ENCODE results near the gene MICU1. TPM values are rescaled to one million over a fixed set of nuclear protein-coding genes. Genes with fewer than 3 reads are reported as not detected.

The MICU1 gene
- total RNA-seq, 1 experiment from 2014 or later, result 46.9 TPM

DNA sequence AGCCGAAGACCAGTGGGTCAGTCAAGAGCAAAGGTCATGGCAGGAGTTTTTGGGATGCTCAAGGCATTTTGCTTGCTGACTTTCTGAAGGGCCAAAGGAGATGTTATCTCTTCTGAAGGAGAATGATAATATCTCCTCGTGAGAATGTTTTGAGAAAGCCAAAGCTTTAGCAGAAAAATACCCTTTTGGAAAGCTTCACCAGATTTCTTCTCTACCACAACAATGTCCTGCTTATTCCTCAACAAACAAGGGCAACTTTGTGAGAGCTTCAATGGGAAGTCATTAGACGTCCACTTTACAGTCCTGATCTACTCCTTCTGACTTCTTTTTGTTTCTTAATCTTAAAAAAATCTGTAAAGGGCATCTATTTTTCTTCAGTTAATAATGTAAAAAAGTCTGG, 138.4 kb downstream of the MICU1 start:
- Histone ChIP-seq H3K9me3 (ENCODE audit: control insufficient read depth, insufficient read depth, low read depth, low read length) (no peaks in the 10 kb centered on the region), H3K36me3 (ENCODE audit: control insufficient read depth, insufficient read depth, low read length) (no peaks in the 10 kb centered on the region), H3K4me1 (ENCODE audit: control insufficient read depth, insufficient read depth, low read length) (no peaks in the 10 kb centered on the region), H3K27ac (ENCODE audit: low read length) (no peak overlapping the region), H3K27me3 (ENCODE audit: control insufficient read depth, insufficient read depth, low read length) (no peaks in the 10 kb centered on the region), H3K4me3 (ENCODE audit: low read depth in 2 of 2, low read length in 2 of 2) (no peak overlapping the region)
- CTCF ChIA-PET, result no interaction called here
- DNase-seq (ENCODE audit: low read depth, low spot score) (no peak), ATAC-seq (no peak)
- TF ChIP-seq POLR2AphosphoS5 (IDR thresholded peaks at IDR 0.05; ENCODE audit: low read depth, low read length) (no peak), TCF7L2 (IDR thresholded peaks at IDR 0.05; ENCODE audit: low read depth, low read length) (no peak), SIN3A (IDR thresholded peaks at IDR 0.05; ENCODE audit: borderline replicate concordance, insufficient read depth, low read depth, low read length) (no peak)
- TF ChIP-seq, protein P1, sequence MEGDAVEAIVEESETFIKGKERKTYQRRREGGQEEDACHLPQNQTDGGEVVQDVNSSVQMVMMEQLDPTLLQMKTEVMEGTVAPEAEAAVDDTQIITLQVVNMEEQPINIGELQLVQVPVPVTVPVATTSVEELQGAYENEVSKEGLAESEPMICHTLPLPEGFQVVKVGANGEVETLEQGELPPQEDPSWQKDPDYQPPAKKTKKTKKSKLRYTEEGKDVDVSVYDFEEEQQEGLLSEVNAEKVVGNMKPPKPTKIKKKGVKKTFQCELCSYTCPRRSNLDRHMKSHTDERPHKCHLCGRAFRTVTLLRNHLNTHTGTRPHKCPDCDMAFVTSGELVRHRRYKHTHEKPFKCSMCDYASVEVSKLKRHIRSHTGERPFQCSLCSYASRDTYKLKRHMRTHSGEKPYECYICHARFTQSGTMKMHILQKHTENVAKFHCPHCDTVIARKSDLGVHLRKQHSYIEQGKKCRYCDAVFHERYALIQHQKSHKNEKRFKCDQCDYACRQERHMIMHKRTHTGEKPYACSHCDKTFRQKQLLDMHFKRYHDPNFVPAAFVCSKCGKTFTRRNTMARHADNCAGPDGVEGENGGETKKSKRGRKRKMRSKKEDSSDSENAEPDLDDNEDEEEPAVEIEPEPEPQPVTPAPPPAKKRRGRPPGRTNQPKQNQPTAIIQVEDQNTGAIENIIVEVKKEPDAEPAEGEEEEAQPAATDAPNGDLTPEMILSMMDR (IDR thresholded peaks at IDR 0.05), result no peak
- TF ChIP-seq, protein P2, sequence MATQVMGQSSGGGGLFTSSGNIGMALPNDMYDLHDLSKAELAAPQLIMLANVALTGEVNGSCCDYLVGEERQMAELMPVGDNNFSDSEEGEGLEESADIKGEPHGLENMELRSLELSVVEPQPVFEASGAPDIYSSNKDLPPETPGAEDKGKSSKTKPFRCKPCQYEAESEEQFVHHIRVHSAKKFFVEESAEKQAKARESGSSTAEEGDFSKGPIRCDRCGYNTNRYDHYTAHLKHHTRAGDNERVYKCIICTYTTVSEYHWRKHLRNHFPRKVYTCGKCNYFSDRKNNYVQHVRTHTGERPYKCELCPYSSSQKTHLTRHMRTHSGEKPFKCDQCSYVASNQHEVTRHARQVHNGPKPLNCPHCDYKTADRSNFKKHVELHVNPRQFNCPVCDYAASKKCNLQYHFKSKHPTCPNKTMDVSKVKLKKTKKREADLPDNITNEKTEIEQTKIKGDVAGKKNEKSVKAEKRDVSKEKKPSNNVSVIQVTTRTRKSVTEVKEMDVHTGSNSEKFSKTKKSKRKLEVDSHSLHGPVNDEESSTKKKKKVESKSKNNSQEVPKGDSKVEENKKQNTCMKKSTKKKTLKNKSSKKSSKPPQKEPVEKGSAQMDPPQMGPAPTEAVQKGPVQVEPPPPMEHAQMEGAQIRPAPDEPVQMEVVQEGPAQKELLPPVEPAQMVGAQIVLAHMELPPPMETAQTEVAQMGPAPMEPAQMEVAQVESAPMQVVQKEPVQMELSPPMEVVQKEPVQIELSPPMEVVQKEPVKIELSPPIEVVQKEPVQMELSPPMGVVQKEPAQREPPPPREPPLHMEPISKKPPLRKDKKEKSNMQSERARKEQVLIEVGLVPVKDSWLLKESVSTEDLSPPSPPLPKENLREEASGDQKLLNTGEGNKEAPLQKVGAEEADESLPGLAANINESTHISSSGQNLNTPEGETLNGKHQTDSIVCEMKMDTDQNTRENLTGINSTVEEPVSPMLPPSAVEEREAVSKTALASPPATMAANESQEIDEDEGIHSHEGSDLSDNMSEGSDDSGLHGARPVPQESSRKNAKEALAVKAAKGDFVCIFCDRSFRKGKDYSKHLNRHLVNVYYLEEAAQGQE (IDR thresholded peaks at IDR 0.05; ENCODE audit: insufficient read depth in 1 of 2, low read depth in 2 of 2, low read length in 1 of 2), result no peak
- POLR2A ChIA-PET, result no interaction called here
- no TSS peak for BruUV-seq (replicated peaks)
- in situ Hi-C loops (cut with HindIII; ENCODE audit: low pct_unique_long_range_greater_than_20kb, low sequenced_read_pairs) (no loop called here), intact Hi-C loops (cut with micrococcal nuclease; ENCODE audit: unreplicated experiment) (no loop called here)

DNA sequence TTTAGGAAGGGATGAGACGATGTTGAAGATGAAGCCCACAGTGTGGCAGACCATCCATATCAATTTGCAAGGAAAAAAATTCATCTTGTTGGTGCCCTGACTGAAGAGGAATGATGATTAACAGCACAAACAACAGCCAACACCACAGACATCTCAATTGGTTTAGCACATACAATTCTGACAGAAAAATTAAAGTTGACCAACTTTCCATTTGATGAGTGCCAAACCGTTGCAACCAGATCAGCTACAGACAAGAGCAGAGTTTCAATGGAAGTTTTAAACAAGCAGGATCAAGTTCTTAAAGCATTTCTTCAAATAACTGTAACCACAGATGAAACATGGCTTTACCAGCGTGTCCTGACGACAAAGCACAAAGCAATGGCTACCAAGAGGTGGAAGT, 138.8 kb downstream of the MICU1 start:
- DNase-seq (ENCODE audit: low read depth, low spot score) (no peak), ATAC-seq (no peak)
- no peaks in the 10 kb centered on the region for H3K27me3 ChIP-seq (ENCODE audit: control insufficient read depth, insufficient read depth, low read length)
- no peak overlapping the region for H3K4me3 ChIP-seq (ENCODE audit: low read depth in 2 of 2, low read length in 2 of 2)
- ChIA-PET CTCF (no interaction called here), POLR2A (no interaction called here)
- intact Hi-C loops (cut with micrococcal nuclease; ENCODE audit: unreplicated experiment) (no loop called here), in situ Hi-C loops (cut with HindIII; ENCODE audit: low pct_unique_long_range_greater_than_20kb, low sequenced_read_pairs) (no loop called here)
- no peak overlapping the region for H3K27ac ChIP-seq (ENCODE audit: low read length)
- TF ChIP-seq, protein P1 (IDR thresholded peaks at IDR 0.05), result no peak
- TF ChIP-seq POLR2AphosphoS5 (IDR thresholded peaks at IDR 0.05; ENCODE audit: low read depth, low read length) (no peak), SIN3A (IDR thresholded peaks at IDR 0.05; ENCODE audit: borderline replicate concordance, insufficient read depth, low read depth, low read length) (no peak), TCF7L2 (IDR thresholded peaks at IDR 0.05; ENCODE audit: low read depth, low read length) (no peak)
- TF ChIP-seq, protein P2 (IDR thresholded peaks at IDR 0.05; ENCODE audit: insufficient read depth in 1 of 2, low read depth in 2 of 2, low read length in 1 of 2), result no peak
- no peaks in the 10 kb centered on the region for H3K4me1 ChIP-seq (ENCODE audit: control insufficient read depth, insufficient read depth, low read length)
- no peaks in the 10 kb centered on the region for H3K36me3 ChIP-seq (ENCODE audit: control insufficient read depth, insufficient read depth, low read length)
- no peaks in the 10 kb centered on the region for H3K9me3 ChIP-seq (ENCODE audit: control insufficient read depth, insufficient read depth, low read depth, low read length)
- BruUV-seq (replicated peaks), result no TSS peak
